Endothelial cell of umbilical vein (primary cell): Measurements from ENCODE around the gene FMNL3.

Experiments
- EZH2 ChIP-seq: IDR thresholded peaks from 2 replicates; pipeline ENCODE4 v1.6.1; 2012; ENCODE audit warnings: borderline replicate concordance, low read depth, mild to moderate bottlenecking, moderate library complexity, low read length, inconsistent platforms; ENCODE audit not compliant: severe bottlenecking
- FOS ChIP-seq: IDR thresholded peaks from 2 replicates; pipeline ENCODE4 v1.6.1; 2011; ENCODE audit warnings: mild to moderate bottlenecking, low read length, moderate library complexity, borderline replicate concordance; ENCODE audit not compliant: insufficient read depth
- GATA2 ChIP-seq: IDR thresholded peaks from 2 replicates; pipeline ENCODE4 v1.7.0; 2011; ENCODE audit warnings: low read depth, mild to moderate bottlenecking, moderate library complexity, mixed read lengths, low read length; ENCODE audit not compliant: insufficient read length, insufficient read depth
- JUN ChIP-seq: IDR thresholded peaks from 2 replicates; pipeline ENCODE4 v1.6.1; 2011; ENCODE audit warnings: borderline replicate concordance, low read depth; ENCODE audit not compliant: insufficient read length, insufficient read depth
- MYC ChIP-seq: IDR thresholded peaks from one replicate; pipeline ENCODE4 v1.6.1; 2011; ENCODE audit warnings: mild to moderate bottlenecking, low read depth, low read length
- POLR2A ChIP-seq: IDR thresholded peaks from 2 replicates; pipeline ENCODE4 v1.6.1; 2012; ENCODE audit warnings: low read depth, mild to moderate bottlenecking, control low read depth, low read length
- POLR2AphosphoS5 ChIP-seq: IDR thresholded peaks from 2 replicates; pipeline ENCODE4 v1.6.1; 2012; ENCODE audit warnings: low read depth, mild to moderate bottlenecking, control low read depth, low read length, moderate library complexity; ENCODE audit not compliant: insufficient read depth
- TF ChIP-seq, protein P1 (sequence below), 2 donors: IDR thresholded peaks; 1 replicate in 1 of 2; 2 replicates in 1 of 2; pipeline ENCODE4 v1.5.1; 2011; ENCODE audit warnings: low read length in 2 of 2, mild to moderate bottlenecking in 2 of 2, moderate library complexity in 2 of 2, control low read depth in 1 of 2, inconsistent platforms in 1 of 2, low read depth in 1 of 2; ENCODE audit not compliant: insufficient read depth in 1 of 2; ENCODE audit errors: extremely low read depth in 1 of 2
- TF ChIP-seq, protein P2 (sequence below): IDR thresholded peaks from 2 replicates; pipeline ENCODE4 v1.6.1; 2011; ENCODE audit not compliant: insufficient read depth, insufficient read length

DNA sequence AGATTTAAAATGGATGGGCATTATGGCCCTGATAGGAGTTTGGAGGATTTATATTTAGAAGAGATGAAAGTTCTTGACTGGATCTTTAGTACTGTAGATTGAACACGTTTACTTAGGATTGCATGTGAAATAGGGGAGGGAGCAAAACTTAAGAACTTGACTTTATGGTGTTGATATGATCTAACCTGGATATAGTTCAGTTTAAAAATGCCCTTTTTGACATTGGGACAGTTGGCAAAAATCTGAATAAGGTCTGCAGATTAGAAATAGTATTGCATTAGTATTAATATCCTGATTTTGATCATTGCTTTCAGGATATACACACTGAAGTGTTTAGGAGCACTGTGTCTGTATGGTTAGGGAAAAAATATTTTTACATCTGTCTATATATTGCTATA, 43.8 kb upstream of the FMNL3 start:
- no peak for TF ChIP-seq JUN
- TF ChIP-seq, protein P1, sequence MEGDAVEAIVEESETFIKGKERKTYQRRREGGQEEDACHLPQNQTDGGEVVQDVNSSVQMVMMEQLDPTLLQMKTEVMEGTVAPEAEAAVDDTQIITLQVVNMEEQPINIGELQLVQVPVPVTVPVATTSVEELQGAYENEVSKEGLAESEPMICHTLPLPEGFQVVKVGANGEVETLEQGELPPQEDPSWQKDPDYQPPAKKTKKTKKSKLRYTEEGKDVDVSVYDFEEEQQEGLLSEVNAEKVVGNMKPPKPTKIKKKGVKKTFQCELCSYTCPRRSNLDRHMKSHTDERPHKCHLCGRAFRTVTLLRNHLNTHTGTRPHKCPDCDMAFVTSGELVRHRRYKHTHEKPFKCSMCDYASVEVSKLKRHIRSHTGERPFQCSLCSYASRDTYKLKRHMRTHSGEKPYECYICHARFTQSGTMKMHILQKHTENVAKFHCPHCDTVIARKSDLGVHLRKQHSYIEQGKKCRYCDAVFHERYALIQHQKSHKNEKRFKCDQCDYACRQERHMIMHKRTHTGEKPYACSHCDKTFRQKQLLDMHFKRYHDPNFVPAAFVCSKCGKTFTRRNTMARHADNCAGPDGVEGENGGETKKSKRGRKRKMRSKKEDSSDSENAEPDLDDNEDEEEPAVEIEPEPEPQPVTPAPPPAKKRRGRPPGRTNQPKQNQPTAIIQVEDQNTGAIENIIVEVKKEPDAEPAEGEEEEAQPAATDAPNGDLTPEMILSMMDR (IDR thresholded peaks at IDR 0.05; ENCODE audit: extremely low read depth in 1 of 2, insufficient read depth in 1 of 2, low read depth in 1 of 2, low read length in 2 of 2), result no peak
- TF ChIP-seq EZH2, result no peak
- no peak for TF ChIP-seq POLR2AphosphoS5
- no peak for TF ChIP-seq POLR2A
- no peak for TF ChIP-seq MYC
- no peak for TF ChIP-seq FOS
- TF ChIP-seq, protein P2, sequence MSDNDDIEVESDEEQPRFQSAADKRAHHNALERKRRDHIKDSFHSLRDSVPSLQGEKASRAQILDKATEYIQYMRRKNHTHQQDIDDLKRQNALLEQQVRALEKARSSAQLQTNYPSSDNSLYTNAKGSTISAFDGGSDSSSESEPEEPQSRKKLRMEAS, result no peak
- no peak for TF ChIP-seq GATA2
